NCI-H2227 (cell line): ENCODE results near the gene JAK1.

Source experiments
- DNase-seq: peaks from one replicate; lab custom pipeline; 2025; ENCODE audit not compliant: unreplicated experiment; lab: John Stamatoyannopoulos, UW

The JAK1 gene

DNA sequence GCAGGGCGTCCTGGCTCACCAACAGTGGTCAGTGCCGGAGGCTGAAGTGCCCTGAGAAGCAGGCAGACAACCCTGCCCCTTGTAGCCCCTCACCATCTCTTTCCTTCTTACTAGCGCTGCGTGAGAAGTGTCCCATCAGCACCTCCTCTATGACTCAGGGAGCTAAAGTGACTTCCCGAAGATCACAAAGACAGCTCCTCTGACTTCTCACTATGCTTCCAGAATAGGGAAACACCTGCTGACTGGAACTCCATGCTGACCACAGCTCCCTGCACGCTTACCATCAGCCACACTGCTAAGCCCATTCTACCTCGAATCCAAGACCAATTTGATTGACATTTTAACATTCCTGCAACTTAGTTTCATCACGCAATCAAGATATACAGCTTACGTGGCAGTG, 92.8 kb downstream of the JAK1 start:
- no peak for DNase-seq

DNA sequence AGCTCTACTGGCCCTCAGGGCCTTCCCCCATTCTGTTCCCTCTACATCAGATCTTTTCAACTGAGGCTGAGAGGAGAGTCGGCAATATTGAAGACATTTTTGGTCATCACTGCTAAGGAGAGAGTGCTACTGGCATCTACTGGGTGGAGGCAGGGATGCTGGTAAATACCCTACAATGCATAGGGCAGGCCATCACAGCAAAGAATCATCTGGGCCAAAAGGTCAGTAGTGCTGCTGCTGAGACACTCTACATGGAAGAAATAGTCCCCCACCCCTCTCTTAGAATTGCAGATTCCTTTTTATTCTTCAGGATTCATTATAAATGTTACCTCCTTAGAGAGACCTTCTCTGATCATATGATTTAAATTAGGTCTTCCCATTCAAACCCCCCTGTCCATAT, 94.3 kb downstream of the JAK1 start:
- DNase-seq: no peak

DNA sequence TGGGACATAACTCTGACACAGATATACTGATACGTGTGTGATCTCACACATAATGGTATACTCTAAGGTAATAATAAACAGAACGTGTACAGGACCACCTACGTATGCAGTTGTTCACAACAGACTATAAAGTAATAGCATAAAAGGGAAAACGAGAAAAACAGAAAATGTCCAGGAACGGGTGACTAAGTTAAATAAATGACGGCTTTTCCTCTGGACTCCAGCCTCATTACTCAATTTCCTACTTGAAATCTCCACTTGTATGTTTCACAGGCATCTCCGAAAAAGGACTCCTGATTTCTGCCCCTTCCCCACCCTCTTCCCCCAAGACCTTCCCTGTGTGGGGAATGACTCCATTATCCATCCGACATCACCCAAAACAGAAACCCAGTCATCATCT, 95.1 kb downstream of the JAK1 start:
- DNase-seq: no peak

DNA sequence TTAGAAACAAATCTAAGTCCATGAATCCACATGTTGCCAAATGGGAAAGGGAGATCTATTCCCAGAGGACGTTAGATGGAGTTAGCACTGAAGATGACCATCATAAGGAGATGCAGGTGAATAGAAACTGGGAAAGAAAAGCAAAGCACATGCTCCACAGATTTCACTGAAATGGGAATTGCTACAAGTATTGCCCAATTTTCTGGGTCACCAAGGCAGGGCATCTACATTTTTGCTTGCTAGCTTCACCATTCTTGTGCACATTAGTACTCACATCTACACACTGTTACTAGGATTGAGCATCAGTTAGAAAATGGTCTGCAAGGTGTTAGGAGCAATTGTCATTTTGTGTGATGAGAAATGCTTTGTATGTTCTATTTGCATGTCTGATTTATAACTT, 99.1 kb downstream of the JAK1 start:
- no peak for DNase-seq

DNA sequence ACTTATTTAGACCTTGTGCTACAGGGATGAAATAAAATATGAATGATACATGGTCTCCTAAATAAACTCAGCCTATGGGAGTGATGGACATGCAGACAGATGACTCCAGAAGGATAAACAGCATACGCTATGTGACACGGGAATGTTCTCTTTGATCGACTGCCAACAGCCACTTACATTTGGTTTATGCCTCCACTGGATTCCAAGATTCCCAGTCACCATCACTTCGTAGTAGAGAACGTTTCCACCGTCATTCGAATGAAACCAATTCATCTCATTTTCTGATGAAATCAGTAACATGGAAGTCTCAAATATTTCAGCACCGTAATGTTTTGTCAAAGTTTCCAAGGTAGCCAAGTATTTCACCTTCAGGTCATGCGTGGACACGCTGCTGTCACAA, 99.7 kb downstream of the JAK1 start:
- no peak for DNase-seq

DNA sequence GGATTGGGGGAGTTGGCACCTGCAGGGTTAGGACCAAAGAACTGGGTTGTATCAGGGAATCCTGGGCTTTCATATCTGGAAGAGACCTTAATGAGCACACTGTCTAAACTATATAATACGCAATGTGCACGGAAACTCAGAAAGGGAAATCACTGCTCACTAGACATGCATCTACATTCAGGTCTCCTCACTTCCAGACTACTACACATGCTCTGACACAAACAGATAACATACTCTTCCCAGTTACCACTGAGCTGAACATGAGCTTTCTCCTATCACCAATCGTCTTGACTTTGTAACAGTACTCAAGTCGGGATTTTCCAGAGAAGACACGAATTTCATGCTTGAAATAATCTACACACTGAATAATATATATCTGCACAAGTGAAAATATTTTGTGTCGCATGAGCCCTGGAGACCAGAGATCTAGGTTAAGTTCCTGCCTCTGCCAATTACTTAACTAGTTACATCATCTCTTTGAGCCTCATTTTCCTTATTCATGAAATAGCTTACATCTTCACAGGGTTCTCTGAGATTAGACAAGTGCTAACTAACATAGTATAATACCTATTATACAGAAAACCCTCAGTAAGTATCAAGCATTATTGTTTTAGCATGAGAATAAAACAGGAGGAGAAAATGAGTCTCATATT, 101.1 kb downstream of the JAK1 start:
- DNase-seq: no peak

DNA sequence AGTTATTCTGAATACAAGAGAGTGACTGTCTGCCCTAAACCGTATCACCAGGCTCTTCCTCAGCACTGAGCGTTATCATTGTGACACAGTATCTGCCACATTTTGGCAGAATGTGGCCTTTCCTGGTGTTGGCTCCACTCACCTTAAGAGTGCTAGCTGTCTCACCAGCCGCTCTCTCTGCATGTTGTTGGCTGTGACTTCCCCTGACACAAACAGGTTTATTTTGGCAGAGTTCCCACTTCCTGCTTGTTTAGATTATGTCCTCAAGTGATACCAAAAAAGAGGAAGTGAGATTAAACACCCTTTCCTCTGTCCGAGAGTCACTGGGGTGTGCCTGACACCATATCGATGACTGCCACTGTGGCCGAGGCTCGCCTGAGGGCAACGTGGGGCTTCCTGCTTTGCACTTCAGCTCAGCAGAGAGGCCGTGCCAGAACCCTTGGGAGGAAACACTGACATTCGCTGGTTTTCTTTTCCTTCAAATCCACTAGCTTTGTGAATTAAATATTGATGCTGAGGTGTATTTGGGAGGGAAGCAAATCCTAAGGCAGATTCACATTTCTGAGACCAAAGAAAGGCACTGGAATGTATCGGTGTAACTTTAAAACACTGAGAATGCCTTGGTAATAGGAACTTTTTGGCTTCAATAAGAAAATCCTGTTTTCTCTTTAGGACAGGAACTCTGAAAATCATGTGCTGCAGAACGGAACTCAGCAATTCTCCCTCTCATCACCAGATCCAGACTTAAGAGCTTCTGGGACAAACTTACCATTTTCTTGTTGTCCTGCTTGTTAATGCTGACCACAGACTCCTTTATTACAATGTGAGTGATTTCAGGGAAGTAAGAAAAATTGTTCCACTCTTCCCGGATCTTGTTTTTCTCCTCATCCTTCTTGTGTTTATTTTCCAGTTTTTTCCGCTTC, 102.1 kb downstream of the JAK1 start:
- no peak for DNase-seq

DNA sequence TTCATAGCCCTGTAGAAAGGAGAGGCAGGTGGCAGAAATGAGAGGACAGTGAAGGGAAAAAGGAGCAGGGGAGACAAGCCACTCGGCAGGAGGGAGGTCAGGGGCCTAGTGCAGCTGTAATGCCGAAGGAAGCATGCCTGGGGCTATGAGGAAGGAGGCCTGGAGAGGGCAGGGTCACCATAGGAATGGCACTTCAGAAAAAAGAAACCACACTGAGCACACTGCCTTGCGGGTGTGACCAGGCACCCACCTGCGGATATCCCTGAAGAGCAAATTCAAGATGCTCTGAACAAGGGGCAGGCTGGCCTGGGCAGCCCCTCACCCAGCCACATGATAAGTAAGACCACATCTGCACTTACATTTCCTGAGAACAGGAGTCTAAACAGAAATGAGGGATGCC, 104.7 kb downstream of the JAK1 start:
- DNase-seq: no peak

DNA sequence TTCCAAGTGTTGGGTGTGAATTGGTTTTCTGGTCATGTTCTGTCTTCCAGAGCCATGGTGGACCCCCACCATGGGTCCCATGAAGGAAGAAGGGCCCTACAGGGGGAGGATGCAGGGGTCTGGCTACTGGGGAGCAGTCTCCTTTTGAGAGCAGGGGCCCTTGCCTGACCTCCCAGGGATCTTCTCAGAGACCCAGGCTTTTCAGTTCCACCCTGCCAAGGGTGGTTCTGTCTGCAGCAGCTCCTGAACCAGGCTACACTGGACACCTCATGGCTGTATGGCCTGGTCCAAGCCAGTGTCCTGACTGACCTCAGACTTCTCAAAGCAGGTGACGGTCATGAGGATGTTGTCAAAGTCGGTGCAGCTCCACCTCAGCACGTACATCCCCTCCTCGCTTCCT, 109.0 kb downstream of the JAK1 start:
- no peak for DNase-seq

DNA sequence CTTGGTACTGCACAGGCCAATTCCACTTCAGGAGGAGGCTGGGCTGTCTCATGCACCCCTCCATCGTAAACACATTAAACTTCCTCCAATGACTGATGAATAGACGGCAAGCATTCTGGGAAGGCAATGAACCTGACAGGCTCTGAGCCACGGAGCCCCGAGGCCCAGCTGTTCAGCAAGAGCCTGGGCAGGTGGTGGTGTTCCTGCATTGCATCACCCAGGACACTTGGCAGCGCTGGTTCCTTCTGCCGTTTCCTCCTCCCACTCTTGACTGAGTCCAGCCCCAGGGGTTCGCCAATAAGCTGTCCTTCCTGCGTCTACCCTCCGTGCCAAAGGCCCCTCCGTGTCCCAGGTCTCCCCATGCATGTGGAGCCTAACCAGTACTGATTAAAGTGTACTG, 109.8 kb downstream of the JAK1 start:
- DNase-seq: no peak

DNA sequence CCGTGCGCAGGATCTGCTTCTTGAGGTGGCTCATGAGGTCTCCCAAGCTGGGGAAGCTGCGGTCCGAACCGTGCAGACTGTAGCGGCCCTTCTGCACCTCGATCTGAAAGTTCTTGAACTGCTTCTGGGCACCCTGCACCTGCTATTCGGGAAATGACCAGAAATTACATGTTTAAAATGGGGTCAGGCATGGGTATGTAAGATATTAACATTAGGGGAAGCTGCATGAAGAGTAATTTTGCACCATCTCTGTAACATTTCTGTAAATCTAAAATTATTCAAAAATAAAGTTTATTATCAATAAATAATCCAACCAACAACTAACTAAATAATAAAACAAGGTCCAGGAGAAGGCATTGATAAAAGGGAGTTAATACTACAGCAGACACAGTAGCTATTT, 110.8 kb downstream of the JAK1 start:
- no peak for DNase-seq

DNA sequence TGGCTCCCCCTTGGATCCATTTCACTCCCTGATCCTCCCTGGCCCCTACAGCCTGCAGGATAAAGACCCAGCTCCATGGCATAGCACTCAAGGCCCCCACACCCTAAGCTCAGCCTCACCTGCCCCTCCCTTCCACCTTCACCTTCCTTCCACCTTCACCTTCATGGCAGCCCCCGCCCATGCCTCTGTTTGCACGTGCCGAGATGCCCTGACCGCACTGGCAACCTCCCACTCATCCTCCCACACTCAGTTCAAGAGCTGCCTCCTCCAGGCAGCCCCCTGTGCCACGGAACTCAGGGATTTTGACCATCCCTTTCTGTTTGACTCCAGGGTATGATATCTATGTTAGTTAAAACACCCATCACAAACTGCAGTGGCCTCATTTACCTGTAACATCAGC, 111.7 kb downstream of the JAK1 start:
- no peak for DNase-seq

DNA sequence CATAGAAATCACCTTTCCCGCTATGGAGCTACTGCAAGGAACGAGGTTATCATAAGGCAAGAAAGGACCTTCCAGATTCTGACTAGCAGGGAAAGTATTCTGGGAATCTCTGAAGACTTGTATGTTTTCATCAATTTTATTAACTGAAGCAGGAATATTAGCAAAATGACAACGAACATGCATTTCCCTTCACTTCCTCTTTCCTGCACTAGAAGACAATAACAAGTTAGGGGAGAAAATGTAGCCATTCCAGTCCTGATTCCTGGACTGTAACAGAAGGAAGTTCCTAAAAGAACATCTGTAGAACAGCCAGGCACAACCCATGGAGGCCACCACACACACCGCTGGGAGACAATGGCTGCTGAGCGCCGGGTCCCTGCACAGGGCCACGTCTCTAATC, 114.7 kb downstream of the JAK1 start:
- no peak for DNase-seq

DNA sequence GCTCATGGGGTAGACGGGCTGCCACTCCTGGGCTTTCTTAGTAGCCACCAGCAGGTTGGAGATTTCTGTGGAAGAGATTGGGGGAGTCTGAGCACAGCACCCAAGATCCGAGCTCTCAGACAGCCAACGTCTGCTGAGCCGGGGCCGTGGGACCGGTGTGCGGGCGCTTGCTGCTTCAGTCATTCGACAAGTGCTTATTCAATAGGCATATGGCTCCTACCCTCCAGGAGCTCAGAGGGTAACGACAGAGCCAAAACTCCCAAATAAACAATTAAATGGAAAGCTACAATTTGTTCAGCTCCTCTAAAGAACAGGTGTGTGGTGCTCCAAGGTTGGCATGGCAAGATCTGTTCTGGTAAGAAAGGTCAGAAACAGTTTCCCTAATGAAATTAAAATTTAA, 115.5 kb downstream of the JAK1 start:
- no peak for DNase-seq

DNA sequence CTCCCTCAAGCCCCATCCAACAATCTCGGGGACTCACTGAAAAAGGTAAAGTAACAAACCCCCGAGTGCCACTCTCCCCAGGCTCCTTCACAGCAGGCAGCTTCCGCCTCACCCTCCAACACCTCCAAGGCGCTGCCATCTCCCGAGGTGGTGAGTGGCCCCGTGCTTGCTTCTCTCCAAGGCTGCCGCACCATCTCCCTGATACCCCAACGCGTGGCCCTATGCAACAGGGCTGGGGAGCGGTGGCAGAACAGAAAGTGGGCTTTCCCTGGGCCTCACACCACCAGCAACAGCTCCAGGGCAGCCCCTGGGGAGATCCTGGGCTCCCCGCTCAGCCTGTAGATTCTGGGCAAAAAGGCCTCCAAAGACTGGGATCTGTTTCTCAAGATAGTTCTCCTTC, 116.4 kb downstream of the JAK1 start:
- no peak for DNase-seq

DNA sequence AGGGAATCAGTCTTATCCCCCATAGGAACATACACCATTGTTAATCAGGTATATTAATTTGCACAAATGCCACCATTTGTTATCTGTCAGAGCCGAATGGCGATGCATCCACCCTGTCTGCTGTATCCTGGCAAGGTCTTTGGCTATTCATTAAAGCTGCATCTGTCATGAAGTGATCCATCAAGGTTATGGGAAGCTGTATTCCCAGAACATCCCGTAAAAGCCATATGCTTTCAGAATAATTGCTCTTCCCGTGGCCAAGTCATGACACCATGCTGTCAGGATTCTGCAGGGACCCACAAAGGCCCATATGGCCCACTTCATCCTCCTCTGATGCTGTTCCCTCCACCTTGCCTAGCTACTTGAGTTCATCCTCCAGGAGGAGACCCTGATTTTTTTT, 117.5 kb downstream of the JAK1 start:
- DNase-seq: no peak

DNA sequence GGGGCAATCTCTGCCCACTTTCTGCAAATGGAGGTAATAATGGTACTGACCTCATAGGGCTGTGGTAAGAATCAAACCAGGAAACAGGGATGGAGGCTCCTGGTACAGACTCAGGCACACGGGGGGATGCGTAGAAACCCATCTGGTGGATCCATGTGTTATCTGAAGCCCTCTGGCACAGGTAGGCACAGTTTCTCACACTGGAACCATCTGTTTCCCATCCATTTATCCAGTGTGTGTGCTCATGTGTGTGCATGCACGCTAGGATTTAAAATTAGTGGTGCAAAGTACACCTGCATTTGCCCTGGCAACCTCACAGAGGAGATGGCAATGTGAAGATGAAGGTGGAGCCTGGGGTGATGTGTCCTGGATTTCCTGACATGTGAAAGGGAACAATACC, 118.2 kb downstream of the JAK1 start:
- DNase-seq: no peak

DNA sequence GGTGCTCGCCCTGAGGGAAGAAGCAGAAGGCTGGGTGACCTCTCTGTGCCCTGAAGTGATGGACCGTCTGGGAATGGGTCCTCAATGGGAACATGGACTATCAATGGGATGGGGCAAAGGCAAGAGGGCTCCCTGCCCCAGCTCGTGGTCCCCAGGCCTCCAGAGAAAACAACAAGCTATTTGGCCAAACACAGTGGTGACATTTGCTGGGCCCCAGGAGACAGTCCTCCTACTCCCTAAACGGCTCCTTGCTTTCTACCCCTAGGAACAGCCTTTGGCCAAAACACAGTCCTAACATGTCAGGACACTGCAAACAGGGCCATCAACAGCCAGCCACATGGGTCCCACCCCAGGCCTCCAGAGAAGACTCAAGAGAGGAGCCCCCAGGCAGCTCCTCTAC, 118.7 kb downstream of the JAK1 start:
- no peak for DNase-seq

DNA sequence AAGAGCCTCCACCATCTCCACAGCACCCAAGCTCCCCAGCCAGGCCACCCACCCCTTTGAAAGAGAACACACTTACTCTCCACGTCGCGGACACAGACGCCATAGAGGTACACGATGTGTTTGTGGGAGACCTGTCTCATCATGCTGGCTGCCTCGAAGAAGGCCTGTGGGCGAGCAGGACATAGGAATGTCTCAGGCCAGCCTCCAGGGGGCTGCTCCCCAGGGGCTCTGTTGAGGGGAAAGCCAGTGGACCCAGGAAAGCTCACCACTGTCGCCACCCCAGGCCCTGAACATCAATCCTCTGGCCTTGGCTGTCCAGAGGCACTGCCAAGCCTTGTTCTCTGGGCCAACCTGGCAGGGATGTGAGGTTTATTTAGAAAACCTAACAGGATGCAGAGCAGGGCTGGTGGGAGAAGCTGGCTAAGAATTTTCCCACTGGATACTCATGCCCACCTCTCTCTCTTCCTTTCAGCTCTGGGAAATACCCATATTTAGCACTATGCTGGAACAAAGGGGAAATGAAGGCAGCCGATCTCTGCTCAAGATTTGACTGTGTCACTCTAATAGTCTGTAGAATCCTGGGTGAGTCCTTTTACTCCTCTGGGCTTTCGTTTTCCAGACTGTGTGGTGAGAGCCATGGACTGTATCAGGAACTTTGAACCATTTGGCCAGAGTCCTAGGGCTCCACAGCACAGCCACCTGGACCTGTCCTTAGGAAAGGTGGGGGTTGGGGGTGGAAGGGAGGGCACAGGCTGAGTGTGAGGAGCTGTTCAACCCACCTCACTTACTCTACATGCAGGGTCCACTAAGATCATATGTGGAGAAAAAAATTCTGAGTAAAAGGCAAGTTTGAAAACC, 119.5 kb downstream of the JAK1 start:
- no peak for DNase-seq

DNA sequence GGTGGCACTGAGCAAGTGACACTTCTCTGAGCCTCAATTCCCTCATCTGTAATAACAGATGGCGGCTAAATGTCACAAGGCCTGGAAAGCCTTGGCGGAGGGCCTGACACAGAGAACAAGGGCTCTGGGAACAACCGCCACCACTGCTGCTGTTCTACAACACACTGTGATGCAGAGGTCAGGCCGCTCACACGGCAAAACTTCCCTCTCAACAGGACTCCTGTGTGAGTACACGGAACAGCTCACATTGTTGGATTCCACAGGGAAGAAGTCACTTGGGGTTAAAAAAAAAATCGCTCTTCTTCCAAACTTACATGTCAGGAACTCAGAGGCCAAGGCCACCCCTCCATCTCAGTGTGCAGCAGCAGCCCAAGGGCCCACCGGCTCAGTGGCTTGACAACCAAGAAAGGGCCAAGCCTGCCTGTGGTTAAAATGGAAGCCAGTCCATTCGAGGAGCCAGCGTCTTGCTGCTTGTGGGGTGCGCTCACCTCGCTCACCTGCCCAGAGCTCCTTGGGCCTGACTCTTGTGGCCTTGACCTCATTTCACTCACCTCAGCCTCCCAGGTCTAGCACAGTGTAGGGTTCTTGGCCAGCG, 120.4 kb downstream of the JAK1 start:
- DNase-seq: no peak

DNA sequence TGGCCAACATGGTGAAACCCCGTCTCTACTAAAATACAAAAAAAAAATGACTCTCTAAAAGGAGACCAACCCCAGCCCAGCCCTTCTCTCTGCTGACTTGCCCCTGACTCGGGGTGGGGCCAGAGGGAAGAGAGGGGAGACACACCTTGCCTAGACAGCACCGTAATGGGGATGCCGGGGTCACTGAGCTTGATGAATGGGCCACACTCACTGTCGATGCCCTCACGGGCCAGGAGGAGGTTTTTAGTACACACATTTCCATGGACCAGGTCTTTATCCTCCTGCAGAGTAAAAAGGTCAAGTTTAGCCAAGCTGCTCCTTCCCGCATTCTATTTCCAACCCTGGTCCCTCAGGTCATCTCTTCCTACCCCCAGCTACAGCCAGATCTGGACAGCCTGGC, 121.7 kb downstream of the JAK1 start:
- DNase-seq: no peak
